Muscle layer of duodenum (tissue), 2 donors: Measurements from ENCODE around the gene ZC3H4.
"Not testable (repeated sequence)": the region's sequence is repeated elsewhere in the genome, so short reads cannot be mapped to it uniquely, and the experiment has no call there.

Source experiments
- H3K27ac ChIP-seq: one replicate; pipeline ENCODE4 v1.7.0; 2013; ENCODE audit warnings: mild to moderate bottlenecking, low read length
- H3K27me3 ChIP-seq: one replicate; pipeline ENCODE4 v1.7.0; 2013; ENCODE audit warnings: low read depth, mild to moderate bottlenecking, control low read depth, low read length
- H3K36me3 ChIP-seq, 2 donors: one replicate each; pipeline ENCODE4 v1.7.0; 2013; ENCODE audit warnings: low read length in 2 of 2, control low read depth in 1 of 2, mild to moderate bottlenecking in 1 of 2; ENCODE audit not compliant: insufficient read depth in 2 of 2, control insufficient read depth in 1 of 2
- H3K4me1 ChIP-seq, 2 donors: one replicate each; pipeline ENCODE4 v1.7.0; 2013; ENCODE audit warnings: low read length in 2 of 2, mild to moderate bottlenecking in 2 of 2, control low read depth in 1 of 2, moderate library complexity in 1 of 2; ENCODE audit not compliant: insufficient read depth in 2 of 2, control insufficient read depth in 1 of 2
- H3K4me3 ChIP-seq, 2 donors: one replicate each; pipeline ENCODE4 v1.7.0; 2013; ENCODE audit warnings: low read length in 2 of 2, low read depth in 1 of 2, mild to moderate bottlenecking in 1 of 2
- H3K9me3 ChIP-seq, 2 donors: one replicate each; pipeline ENCODE4 v1.7.0; 2013; ENCODE audit warnings: low read length in 2 of 2, control low read depth in 1 of 2, mild to moderate bottlenecking in 1 of 2; ENCODE audit not compliant: control insufficient read depth in 1 of 2
- donor health status: healthy.

The ZC3H4 gene

GRCh38 chr19:47151627-47152026, 38.1 kb upstream of the ZC3H4 start:
- Histone ChIP-seq H3K4me1 (peaks cover 2 to 29% of the 10 kb centered on the region in 2 donors), H3K9me3 (no peaks in the 10 kb centered on the region), H3K36me3 (peaks cover 6 to 24% of the 10 kb centered on the region in 2 donors), H3K4me3 (no peak overlapping the region), H3K27me3 (no peaks in the 10 kb centered on the region), H3K27ac (no peak overlapping the region)

GRCh38 chr19:47146920-47147319, 33.3 kb upstream of the ZC3H4 start:
- no peaks in the 10 kb centered on the region for H3K9me3 ChIP-seq
- no peak overlapping the region for H3K4me3 ChIP-seq
- peaks cover 25 to 29% of the 10 kb centered on the region in 2 donors for H3K36me3 ChIP-seq
- H3K27ac ChIP-seq: no peak overlapping the region
- peaks cover 0 to 16% of the 10 kb centered on the region in 2 donors for H3K4me1 ChIP-seq
- no peaks in the 10 kb centered on the region for H3K27me3 ChIP-seq

- peaks cover 25 to 28% of the 10 kb centered on the region in 2 donors for H3K36me3 ChIP-seq
- H3K4me1 ChIP-seq: peaks cover 0 to 17% of the 10 kb centered on the region in 2 donors
- H3K27me3 ChIP-seq: no peaks in the 10 kb centered on the region
- no peaks in the 10 kb centered on the region for H3K9me3 ChIP-seq
- H3K27ac ChIP-seq: no peak overlapping the region
- no peak overlapping the region for H3K4me3 ChIP-seq
These were observed 32.3 kb upstream of the ZC3H4 start for GRCh38 chr19:47145639-47146486.

DNA sequence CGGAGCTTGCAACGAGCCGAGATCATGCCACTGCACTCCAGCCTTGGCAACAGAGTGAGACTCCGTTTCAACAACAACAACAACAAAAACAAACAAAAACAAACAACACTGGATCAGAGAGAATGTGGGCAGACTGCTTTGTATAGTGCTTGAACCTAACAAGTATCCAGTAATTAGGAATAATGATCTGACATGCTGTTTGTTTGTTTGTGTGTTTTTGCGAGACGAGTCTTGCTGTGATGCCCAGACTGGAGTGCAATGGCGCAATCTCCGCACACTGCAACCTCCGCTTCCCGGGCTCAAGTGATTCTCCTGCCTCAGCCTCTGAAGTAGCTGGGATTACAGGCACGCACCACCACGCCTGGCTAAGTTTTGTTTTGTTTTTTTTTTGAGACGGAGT, 31.1 kb upstream of the ZC3H4 start:
- Histone ChIP-seq H3K4me1 (peaks cover 0 to 18% of the 10 kb centered on the region in 2 donors), H3K4me3 (no peak overlapping the region), H3K9me3 (no peaks in the 10 kb centered on the region), H3K27me3 (no peaks in the 10 kb centered on the region), H3K36me3 (peaks cover 21 to 25% of the 10 kb centered on the region in 2 donors), H3K27ac (no peak overlapping the region)

DNA sequence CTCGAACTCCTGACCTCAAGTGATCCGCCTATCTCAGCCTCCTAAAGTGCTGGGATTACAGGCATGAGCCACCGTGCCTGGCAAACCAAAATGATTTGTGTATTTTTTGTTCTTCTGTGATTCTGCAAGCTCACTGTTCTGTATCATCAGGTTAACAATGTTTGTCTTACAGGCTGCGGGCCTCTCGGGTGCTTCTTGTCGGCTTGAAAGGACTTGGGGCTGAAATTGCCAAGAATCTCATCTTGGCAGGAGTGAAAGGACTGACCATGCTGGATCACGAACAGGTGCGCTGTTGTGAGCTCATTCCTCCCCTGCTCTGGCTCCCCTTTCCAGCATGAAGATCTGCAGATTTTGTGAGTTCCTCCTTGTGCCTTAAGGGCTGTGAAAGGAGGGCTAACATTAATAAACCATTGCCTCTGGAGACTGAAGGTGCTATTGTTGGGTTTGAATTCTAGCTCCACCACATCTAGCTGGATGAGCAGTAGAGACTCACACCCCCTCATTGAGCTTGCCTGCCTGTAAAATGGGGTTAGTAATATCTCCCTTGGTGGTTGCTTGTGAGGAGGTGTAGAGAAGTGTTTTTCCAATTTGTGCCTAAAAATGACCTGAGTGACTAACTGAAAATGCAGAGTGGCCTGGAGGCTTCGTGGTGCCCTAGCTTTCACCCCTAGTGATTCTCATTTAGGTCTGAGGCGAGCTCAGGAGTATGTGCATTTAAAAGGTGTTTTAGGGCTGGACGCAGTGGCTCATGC, 29.9 kb upstream of the ZC3H4 start:
- Histone ChIP-seq H3K36me3 (peaks cover 21 to 25% of the 10 kb centered on the region in 2 donors), H3K4me1 (peaks cover 0 to 18% of the 10 kb centered on the region in 2 donors), H3K4me3 (no peak overlapping the region), H3K9me3 (no peaks in the 10 kb centered on the region), H3K27me3 (no peaks in the 10 kb centered on the region), H3K27ac (peak overlapping the region; percentile 51)

- H3K27ac ChIP-seq: no peak overlapping the region
- peaks cover 18 to 19% of the 10 kb centered on the region in 2 donors for H3K36me3 ChIP-seq
These were observed 29.2 kb upstream of the ZC3H4 start for GRCh38 chr19:47142779-47143178.

GRCh38 chr19:47141695-47142094, 28.1 kb upstream of the ZC3H4 start:
- peaks cover 17 to 20% of the 10 kb centered on the region in 2 donors for H3K36me3 ChIP-seq
- no peaks in the 10 kb centered on the region for H3K27me3 ChIP-seq
- peaks cover 0 to 18% of the 10 kb centered on the region in 2 donors for H3K4me1 ChIP-seq
- no peaks in the 10 kb centered on the region for H3K9me3 ChIP-seq
- no peak overlapping the region for H3K27ac ChIP-seq
- H3K4me3 ChIP-seq: no peak overlapping the region

More at GRCh38 chr19:47142779-47143178, 29.2 kb upstream of the ZC3H4 start:
- H3K4me1 ChIP-seq: peaks cover 0 to 18% of the 10 kb centered on the region in 2 donors
- no peaks in the 10 kb centered on the region for H3K9me3 ChIP-seq
- H3K4me3 ChIP-seq: no peak overlapping the region
- no peaks in the 10 kb centered on the region for H3K27me3 ChIP-seq

- Histone ChIP-seq H3K36me3 (peaks cover 13 to 23% of the 10 kb centered on the region in 2 donors), H3K4me1 (peaks cover 0 to 18% of the 10 kb centered on the region in 2 donors)
- H3K9me3 ChIP-seq, H3K4me3 ChIP-seq, H3K27ac ChIP-seq, H3K27me3 ChIP-seq: not testable (repeated sequence)
These were observed 27.7 kb upstream of the ZC3H4 start for GRCh38 chr19:47141252-47141651.

- Histone ChIP-seq H3K4me3 (no peak overlapping the region), H3K27me3 (no peaks in the 10 kb centered on the region), H3K4me1 (peaks cover 0 to 33% of the 10 kb centered on the region in 2 donors), H3K27ac (no peak overlapping the region), H3K9me3 (no peaks in the 10 kb centered on the region), H3K36me3 (peaks cover 0 to 4% of the 10 kb centered on the region in 2 donors)
These were observed 21.6 kb upstream of the ZC3H4 start for GRCh38 chr19:47135156-47135555.

- H3K36me3 ChIP-seq: peaks cover 0 to 4% of the 10 kb centered on the region in 2 donors
- no peak overlapping the region for H3K4me3 ChIP-seq
- no peak overlapping the region for H3K27ac ChIP-seq
- no peaks in the 10 kb centered on the region for H3K9me3 ChIP-seq
- H3K27me3 ChIP-seq: no peaks in the 10 kb centered on the region
- peaks cover 0 to 33% of the 10 kb centered on the region in 2 donors for H3K4me1 ChIP-seq
These were observed 21.0 kb upstream of the ZC3H4 start for GRCh38 chr19:47134545-47134944.

- H3K27me3 ChIP-seq: no peaks in the 10 kb centered on the region
- no peaks in the 10 kb centered on the region for H3K9me3 ChIP-seq
- H3K27ac ChIP-seq: no peak overlapping the region
- H3K36me3 ChIP-seq: peaks cover 0 to 4% of the 10 kb centered on the region in 2 donors
- peaks cover 0 to 33% of the 10 kb centered on the region in 2 donors for H3K4me1 ChIP-seq
- no peak overlapping the region for H3K4me3 ChIP-seq
These were observed 19.5 kb upstream of the ZC3H4 start for GRCh38 chr19:47133021-47133471.
